A549 (cell line): ENCODE data around the gene RNF40.

Source experiments
- ELK1 ChIP-seq: fragments of 150-350 bp; IDR thresholded peaks from 2 replicates; pipeline ENCODE4 v1.6.1; 2014; ENCODE audit warnings: low read depth, mild to moderate bottlenecking, low read length
- JUN ChIP-seq, 2 experiments: fragments of >200 bp; sonication (Bioruptor Twin); formaldehyde crosslinking; IDR thresholded peaks; 2 replicates in 1 of 2; 3 replicates in 1 of 2; pipeline ENCODE4 v1.6.1; 2016 to 2017
- RFX5 ChIP-seq: fragments of 450-650 bp; IDR thresholded peaks from 2 replicates; pipeline ENCODE4 v1.7.1; 2014; ENCODE audit warnings: antibody characterized with exemption, mild to moderate bottlenecking, moderate library complexity

DNA sequence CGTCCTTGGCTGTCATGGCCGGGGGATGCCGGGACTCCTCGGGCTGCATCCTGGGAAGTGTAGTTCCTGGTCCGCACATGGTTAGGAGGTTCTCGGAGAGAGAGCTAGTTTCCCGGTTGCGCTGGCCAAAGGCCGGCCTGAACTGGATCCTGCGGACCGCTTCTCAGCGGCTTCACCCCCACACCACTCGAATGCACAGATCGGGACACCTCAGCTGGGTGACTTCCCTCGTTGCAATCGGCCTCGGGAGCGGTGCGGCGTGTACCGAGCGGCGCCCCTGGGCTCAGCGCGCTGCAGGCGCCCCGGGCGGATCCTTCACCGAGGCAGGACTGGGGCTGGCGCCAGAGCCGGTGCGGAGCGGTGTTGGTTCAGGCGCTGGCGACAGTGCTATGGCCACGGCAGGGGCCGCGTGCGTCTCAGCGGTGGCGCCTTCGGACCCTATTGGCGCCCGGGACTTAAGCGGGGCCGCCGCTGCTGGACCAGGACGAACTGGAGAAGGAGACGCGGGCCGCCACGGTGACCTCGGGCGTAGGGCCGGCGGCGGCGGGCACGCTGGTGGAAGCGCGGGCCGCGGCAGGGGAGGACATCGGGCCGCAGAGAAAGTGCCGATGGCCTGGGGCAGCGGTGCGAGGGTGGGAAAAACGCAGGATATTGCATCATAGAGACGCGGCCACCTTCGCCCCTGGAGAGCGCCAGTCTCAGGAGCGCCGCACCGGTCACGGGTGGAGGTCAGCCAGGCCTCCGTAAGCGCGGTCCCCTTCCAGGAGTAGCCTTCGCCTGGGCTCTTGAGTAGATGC lies 13.5 kb downstream of the RNF40 start:
- TF ChIP-seq ELK1 (no peak), JUN (IDR thresholded peaks at IDR 0.05) (peak; percentile 89 to 97; a peak in 4 of 5 replicates), RFX5 (no peak)
